Endothelial cell of umbilical vein (primary cell): ENCODE results near the gene B4GALNT3. TPM values are rescaled to one million over a fixed set of nuclear protein-coding genes. Genes with fewer than 3 reads are reported as not detected.

ENCODE experiments used
- BruUV-seq: library from RNA; stranded (reverse); fragments of 400-500 nt; replicated peaks from 2 replicates; lab custom pipeline; 2021; lab: Mats Ljungman, UMichigan
- CTCF ChIA-PET: fragments of 300-600, 350-600 bp; sonication (Branson Sonifier 250); formaldehyde crosslinking; loops from one replicate; lab custom pipeline; 2021; ENCODE audit warnings: antibody characterized with exemption, inconsistent platforms; lab: Charles Lee
- POLR2A ChIA-PET: fragments of 300-600, 350-600 bp; sonication (Branson Sonifier 250); formaldehyde crosslinking; loops from one replicate; lab custom pipeline; 2021; ENCODE audit warnings: antibody characterized with exemption, inconsistent platforms; lab: Charles Lee
- DNase-seq: peaks from one replicate; pipeline ENCODE4 v3.0.0-alpha.2; 2011; ENCODE audit warnings: low read depth, low spot score
- FAIRE-seq: peaks from 2 replicates; lab custom pipeline; 2011; peaks lifted over from hg19 to GRCh38; lab: Jason Lieb, UNC
- H2AFZ ChIP-seq: 2 replicates; pipeline ENCODE4 v1.6.0; 2012; ENCODE audit warnings: low read depth, low read length, control low read depth, inconsistent platforms
- H3K27ac ChIP-seq: 2 replicates; pipeline ENCODE4 v1.5.1; 2011; ENCODE audit warnings: low read depth, mild to moderate bottlenecking, control low read depth, low read length, moderate library complexity; ENCODE audit not compliant: insufficient read depth
- H3K27me3 ChIP-seq, 2 experiments: 2 replicates each; pipeline versions ENCODE4 v1.6.0 to v1.6.1; 2011; ENCODE audit warnings: low read length in 2 of 2, mixed read lengths in 1 of 2; ENCODE audit not compliant: control insufficient read depth in 2 of 2, insufficient read depth in 2 of 2
- H3K36me3 ChIP-seq, 2 experiments: 2 replicates in 1 of 2; 3 replicates in 1 of 2; pipeline ENCODE4 v1.5.1; 2011; ENCODE audit warnings: low read length in 2 of 2, mild to moderate bottlenecking in 1 of 2, moderate library complexity in 1 of 2; ENCODE audit not compliant: control insufficient read depth in 2 of 2, insufficient read depth in 2 of 2; ENCODE audit errors: extremely low read depth in 1 of 2
- H3K4me1 ChIP-seq: 3 replicates; pipeline ENCODE4 v1.5.1; 2011; ENCODE audit warnings: mild to moderate bottlenecking, low read length; ENCODE audit not compliant: control insufficient read depth, insufficient read depth; ENCODE audit errors: extremely low read depth
- H3K4me2 ChIP-seq: 2 replicates; pipeline ENCODE4 v1.6.1; 2011; ENCODE audit warnings: low read length, control low read depth, mixed read lengths; ENCODE audit not compliant: insufficient read depth
- H3K4me3 ChIP-seq, 3 experiments: fragments of 200-600 bp in 1 of 3; sonication (generic), shearing (Covaris generic) in 1 of 3; replicated peaks in 1 of 3; 2 replicates each; pipeline ENCODE4 v1.5.1; 2011 to 2016; ENCODE audit warnings: control low read depth in 3 of 3, low read length in 3 of 3, mild to moderate bottlenecking in 2 of 3, inconsistent platforms in 1 of 3, low read depth in 1 of 3, moderate library complexity in 1 of 3; ENCODE audit not compliant: insufficient read depth in 1 of 3
- H3K79me2 ChIP-seq: 2 replicates; pipeline ENCODE4 v1.6.0; 2012; ENCODE audit warnings: low read length, inconsistent platforms; ENCODE audit not compliant: control insufficient read depth, insufficient read depth
- H3K9ac ChIP-seq: replicated peaks from 2 replicates; pipeline ENCODE3; 2011; ENCODE audit warnings: low read length, control low read depth; ENCODE audit not compliant: insufficient read depth; ENCODE audit errors: extremely low read depth
- H3K9me1 ChIP-seq: replicated peaks from 3 replicates; pipeline ENCODE4 v1.6.0; 2011; ENCODE audit warnings: mild to moderate bottlenecking, low read length; ENCODE audit not compliant: control insufficient read depth, insufficient read depth; ENCODE audit errors: extremely low read depth
- H3K9me3 ChIP-seq: replicated peaks from 2 replicates; pipeline ENCODE4 v1.5.1; 2012; ENCODE audit warnings: low read length, inconsistent platforms; ENCODE audit not compliant: control insufficient read depth, insufficient read depth
- H4K20me1 ChIP-seq: replicated peaks from 2 replicates; pipeline ENCODE3; 2011; ENCODE audit warnings: mild to moderate bottlenecking, low read length; ENCODE audit not compliant: control insufficient read depth, insufficient read depth; ENCODE audit errors: extremely low read depth
- EZH2 ChIP-seq: IDR thresholded peaks from 2 replicates; pipeline ENCODE4 v1.6.1; 2012; ENCODE audit warnings: borderline replicate concordance, low read depth, mild to moderate bottlenecking, moderate library complexity, low read length, inconsistent platforms; ENCODE audit not compliant: severe bottlenecking
- JUN ChIP-seq: IDR thresholded peaks from 2 replicates; pipeline ENCODE4 v1.6.1; 2011; ENCODE audit warnings: borderline replicate concordance, low read depth; ENCODE audit not compliant: insufficient read length, insufficient read depth
- POLR2AphosphoS5 ChIP-seq: IDR thresholded peaks from 2 replicates; pipeline ENCODE4 v1.6.1; 2012; ENCODE audit warnings: low read depth, mild to moderate bottlenecking, control low read depth, low read length, moderate library complexity; ENCODE audit not compliant: insufficient read depth
- dilution Hi-C: fragments of 300-500 bp; cut with MboI; formaldehyde crosslinking; loops from one replicate; pipeline ENCODE4 v1.15.0; 2019; ENCODE audit warnings: low sequenced_read_pairs; ENCODE audit not compliant: extremely low pct_ligation_motif_present
- intact Hi-C: fragments of 100-400 bp; cut with micrococcal nuclease; formaldehyde crosslinking; loops from one replicate; pipeline ENCODE4 v1.10.0; 2022
- polyA plus RNA-seq, 4 experiments: library from polyadenylated mRNA; depleted of rRNA in 3 of 4; stranded (reverse) in 3 of 4; unstranded in 1 of 4; fragments of >200 nt; gene quantifications; 2 replicates each; pipeline versions ENCODE4 v1.2.1 to v1.2.3, GENCODE V29; 2011 to 2012; ENCODE audit warnings: missing spikeins in 1 of 4
- total RNA-seq: library from RNA; stranded (reverse); gene quantifications from 2 replicates; pipeline ENCODE4 v1.2.3, GENCODE V29; 2021
- TF ChIP-seq, protein P1 (sequence below): IDR thresholded peaks from 2 replicates; pipeline ENCODE4 v1.6.1; 2011; ENCODE audit not compliant: insufficient read depth, insufficient read length

B4GALNT3 gene
- total and polyA plus RNA-seq, 2 donors (not counting 3 experiments of a cell fraction or from before 2014, with no cell fraction given): 0.07 TPM; not detected in 1

DNA sequence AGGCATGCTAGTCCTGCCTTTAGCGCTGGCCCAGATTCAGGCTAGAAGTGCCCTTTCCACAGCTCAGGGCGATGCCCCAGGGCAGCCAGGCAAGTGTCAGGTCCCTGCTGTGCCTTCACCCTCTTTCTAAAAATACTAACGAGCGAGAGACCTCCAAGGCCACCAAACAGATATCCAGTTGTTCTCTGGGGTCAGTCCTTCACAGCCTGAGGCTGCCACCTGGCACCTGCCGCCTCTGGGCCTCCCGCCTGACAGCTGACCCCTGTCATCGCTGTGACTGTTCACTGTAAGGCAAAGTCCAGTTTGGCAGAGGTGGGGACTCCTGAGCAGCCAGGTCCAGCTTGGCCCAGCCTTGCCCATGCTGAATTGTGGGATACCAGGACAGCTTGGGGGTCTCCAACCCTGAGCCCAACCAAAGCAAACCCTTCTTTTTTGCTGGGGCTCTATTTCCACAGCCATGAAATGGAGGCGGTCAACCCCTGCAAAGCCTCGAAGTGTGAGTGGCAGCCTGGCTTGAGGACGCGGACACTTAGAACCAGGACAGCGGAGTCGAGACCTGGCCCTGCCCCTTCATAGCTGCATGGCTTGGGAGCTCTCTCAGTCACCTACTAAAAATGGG, 123.6 kb downstream of the B4GALNT3 start:
- intact Hi-C loops: no loop called here
- Histone ChIP-seq H3K36me3 (no peaks in the 10 kb centered on the region), H3K9me1 (no peaks in the 10 kb centered on the region), H4K20me1 (no peaks in the 10 kb centered on the region), H2AFZ (no peak overlapping the region), H3K9ac (no peak overlapping the region), H3K79me2 (no peaks in the 10 kb centered on the region), H3K9me3 (no peaks in the 10 kb centered on the region), H3K4me2 (no peak overlapping the region), H3K27me3 (no peaks in the 10 kb centered on the region), H3K4me1 (no peaks in the 10 kb centered on the region), H3K4me3 (no peak overlapping the region), H3K27ac (no peak overlapping the region)
- DNase-seq: no peak
- no peak for FAIRE-seq
- BruUV-seq: no TSS peak
- dilution Hi-C loops: no loop called here
- CTCF ChIA-PET: interaction anchor here (0.7 kb wide), 1 partner anchor 167 kb away, joined by 3 read pairs; no protein-coding TSS in a partner anchor
- POLR2A ChIA-PET: no interaction called here
- TF ChIP-seq EZH2 (no peak), JUN (no peak)

DNA sequence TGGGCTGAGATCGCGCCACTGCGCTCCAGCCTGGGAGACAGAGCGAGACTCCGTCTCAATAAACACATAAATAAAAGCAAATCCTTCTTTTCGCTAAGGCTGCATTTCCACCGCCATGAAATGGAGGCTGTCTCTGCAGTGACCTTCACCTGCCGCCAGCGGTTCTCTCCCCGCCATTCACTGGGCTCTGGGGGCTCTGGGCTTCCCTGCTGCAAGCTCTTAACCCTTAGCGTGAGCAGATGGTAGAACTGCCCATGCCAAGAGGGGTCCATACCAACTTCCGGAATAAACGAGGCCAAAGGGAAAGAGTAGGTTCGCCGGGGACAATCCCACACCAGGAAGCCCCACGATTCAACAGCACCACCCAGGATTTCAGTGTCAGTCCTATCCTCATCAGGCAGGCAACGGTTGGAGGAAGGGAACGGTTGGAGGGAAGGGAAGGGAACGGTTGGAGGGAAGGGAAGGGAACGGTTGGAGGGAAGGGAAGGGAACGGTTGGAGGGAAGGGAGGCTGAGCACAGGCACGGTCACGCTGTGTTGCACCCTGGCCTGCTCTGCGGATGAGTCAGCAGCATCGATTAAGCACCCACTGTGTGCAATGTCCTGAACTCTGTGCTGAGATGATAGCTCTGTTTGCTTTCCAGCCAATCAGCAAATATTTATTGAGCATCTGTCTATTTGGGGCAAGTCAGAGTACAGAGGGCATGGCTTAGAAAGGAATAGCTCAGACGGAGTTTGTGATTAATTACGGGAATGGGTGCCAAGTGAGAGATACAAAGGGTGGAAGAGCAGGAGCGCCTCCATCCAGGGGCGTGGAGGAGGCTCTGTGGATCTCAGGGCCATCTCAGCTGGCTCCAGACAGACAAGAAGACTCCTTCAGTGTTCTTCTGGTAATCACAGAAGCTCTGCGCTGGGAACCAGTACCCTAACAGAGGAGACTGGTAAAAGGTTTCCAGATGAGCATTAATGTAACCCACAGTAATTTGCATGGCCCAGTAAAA, 125.6 kb downstream of the B4GALNT3 start:
- intact Hi-C loops: no loop called here
- H3K27me3 ChIP-seq: no peaks in the 10 kb centered on the region
- BruUV-seq: no TSS peak
- TF ChIP-seq, protein P1, sequence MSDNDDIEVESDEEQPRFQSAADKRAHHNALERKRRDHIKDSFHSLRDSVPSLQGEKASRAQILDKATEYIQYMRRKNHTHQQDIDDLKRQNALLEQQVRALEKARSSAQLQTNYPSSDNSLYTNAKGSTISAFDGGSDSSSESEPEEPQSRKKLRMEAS: no peak
- no peak for TF ChIP-seq POLR2AphosphoS5
- H3K9ac ChIP-seq: no peak overlapping the region
- POLR2A ChIA-PET: no interaction called here
- dilution Hi-C loops: no loop called here
- H3K4me3 ChIP-seq: no peak overlapping the region
- H3K4me1 ChIP-seq: no peaks in the 10 kb centered on the region
- H4K20me1 ChIP-seq: no peaks in the 10 kb centered on the region
- H3K79me2 ChIP-seq: no peaks in the 10 kb centered on the region
- FAIRE-seq (no peak), DNase-seq (no peak)
- no peaks in the 10 kb centered on the region for H3K36me3 ChIP-seq
- H3K27ac ChIP-seq: no peak overlapping the region
- H3K9me3 ChIP-seq: no peaks in the 10 kb centered on the region
- H2AFZ ChIP-seq: no peak overlapping the region
- CTCF ChIA-PET: interaction anchor here (1.5 kb wide), 1 partner anchor 166 kb away, joined by 4 read pairs; no protein-coding TSS in a partner anchor
- no peak overlapping the region for H3K4me2 ChIP-seq
- no peaks in the 10 kb centered on the region for H3K9me1 ChIP-seq
